Measurements from ENCODE around the gene SEMA4C. TPM values are rescaled to one million over a fixed set of nuclear protein-coding genes. Genes with fewer than 3 reads are reported as not detected.
A peak's percentile ranks its signal among the peaks of the same experiment; 100 is the strongest.

The SEMA4C gene
- total and polyA plus RNA-seq, 9 of the 15 experiments (the other 6 are each of a cell fraction or from before 2014, with no cell fraction given), result 0.32 to 59.7 (median 23.9) TPM

DNA sequence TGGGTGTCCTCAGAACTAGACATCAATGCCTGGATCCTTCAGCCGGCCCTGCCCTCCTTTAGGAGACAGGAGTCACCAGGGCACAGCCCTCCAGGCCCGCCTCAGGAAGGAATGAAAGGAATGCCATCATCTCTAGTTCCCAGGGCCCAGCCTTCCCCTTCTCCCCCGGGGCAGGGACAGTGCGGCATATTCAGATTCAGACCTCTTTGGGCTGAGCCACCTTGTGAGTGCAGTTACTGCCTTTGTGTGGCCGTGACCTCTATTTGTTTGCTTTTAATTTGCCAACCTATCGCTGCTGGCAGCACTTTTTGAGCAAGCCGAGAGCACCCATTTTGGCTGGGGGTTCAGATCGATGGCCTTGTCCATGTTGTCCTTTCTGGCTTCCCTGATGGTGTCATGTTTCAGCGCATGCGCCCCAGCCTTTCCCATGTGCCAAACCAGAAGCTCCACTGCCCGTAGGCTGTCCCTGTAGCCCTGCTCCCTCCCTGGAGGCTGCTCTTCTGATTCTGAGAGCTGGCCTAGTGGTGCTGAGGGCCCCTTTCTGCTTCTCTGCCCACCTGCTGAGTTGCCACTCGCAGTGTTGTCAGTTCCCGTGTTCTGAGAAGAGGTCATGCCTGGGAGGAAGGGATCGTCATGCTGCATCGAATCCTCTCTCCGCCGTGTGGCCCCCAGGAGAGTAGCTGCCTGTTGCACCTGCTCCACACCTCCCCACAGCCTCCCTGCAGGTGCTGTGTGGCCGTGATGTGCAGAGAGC is 36.9 kb downstream of the SEMA4C start:
- DNase-seq (ENCODE audit: extremely low read depth in 1 of 4, low spot score in 3 of 4) (no peak), FAIRE-seq (no peak), ATAC-seq (no peak)
- Histone ChIP-seq H3K9me1 (ENCODE audit: control insufficient read depth, insufficient read depth, low read length) (no peaks in the 10 kb centered on the region), H3K79me2 (ENCODE audit: control insufficient read depth, insufficient read depth, low read length) (no peaks in the 10 kb centered on the region), H2AFZ (ENCODE audit: low read depth, low read length) (no peak overlapping the region), H3K36me3 (ENCODE audit: control insufficient read depth, insufficient read depth, low read length) (peaks cover 74% of the 10 kb centered on the region), H3K4me1 (replicated peaks in 1 of 2; ENCODE audit: control insufficient read depth in 2 of 2, insufficient read depth in 2 of 2, low read length in 2 of 2) (peaks cover 14 to 16% of the 10 kb centered on the region in 2 experiments; a peak in 4 of 5 replicates), H3K27ac (ENCODE audit: extremely low read depth, low read depth, low read length) (no peak overlapping the region), H3K4me3 (no peak overlapping the region), H3K9ac (ENCODE audit: insufficient read depth in 1 of 2, low read depth in 2 of 2, low read length in 2 of 2) (peak overlapping the region in 1 of 2 experiments; percentile 79; a peak in 2 of 4 replicates), H3K4me2 (ENCODE audit: insufficient read depth, low read length) (no peak overlapping the region), H4K20me1 (replicated peaks; ENCODE audit: control insufficient read depth, insufficient read depth, low read length) (0 out of 2 replicates have a peak, but pooled peaks cover 7% of the 10 kb centered on the region), H3K9me3 (replicated peaks; ENCODE audit: control insufficient read depth, insufficient read depth, low read depth, low read length) (no peaks in the 10 kb centered on the region), H3K27me3 (ENCODE audit: control insufficient read depth in 2 of 2, insufficient read depth in 2 of 2, low read length in 2 of 2) (no peaks in the 10 kb centered on the region)
- no peak for TF ChIP-seq BCOR (IDR thresholded peaks at IDR 0.05)
- 0 out of 2 replicates have a peak, but pooled peaks have one; percentile 12 for TF ChIP-seq POLR2G (IDR thresholded peaks at IDR 0.05; ENCODE audit: low read depth, low read length)
- TF ChIP-seq RBM22 (IDR thresholded peaks at IDR 0.05; ENCODE audit: low read depth, low read length, poor library complexity, severe bottlenecking), result peak; percentile 2
- ChIA-PET POLR2A (interaction anchor here (0.6 to 2.1 kb wide), 7 partner anchors 9 to 205 kb away, joined by 3 to 9 read pairs (median 3); partner anchors contain the start of gene ANKRD23), CTCF (ENCODE audit: low intra/inter-chr PET ratio) (no interaction called here)
- intact Hi-C loops (cut with micrococcal nuclease), result no loop called here
- BruUV-seq (replicated peaks), result no TSS peak
- in situ Hi-C loops (cut with MboI), result no loop called here
- WGBS (ENCODE audit: insufficient coverage, low coverage, missing lambda C conversion rate), result 80% methylated on average over 17 of the region's 18 CpGs

- H3K4me1 ChIP-seq (replicated peaks in 1 of 2; ENCODE audit: control insufficient read depth in 2 of 2, insufficient read depth in 2 of 2, low read length in 2 of 2), result peaks cover 9 to 11% of the 10 kb centered on the region in 2 experiments; a peak in 3 of 5 replicates
- TF ChIP-seq CREM (IDR thresholded peaks at IDR 0.05; ENCODE audit: low read depth) (no peak), POLR2G (IDR thresholded peaks at IDR 0.05; ENCODE audit: low read depth, low read length) (peak; percentile 44; the same call in 1 of the 2 replicates), CAMTA2 (CRISPR knock-in tag; conservative IDR thresholded peaks at IDR 0.05) (no peak), RBFOX2 (IDR thresholded peaks at IDR 0.05; ENCODE audit: low read depth, low read length) (no peak), ETV1 (tag; conservative IDR thresholded peaks at IDR 0.05; ENCODE audit: low read depth) (no peak), RBM22 (IDR thresholded peaks at IDR 0.05; ENCODE audit: low read depth, low read length, poor library complexity, severe bottlenecking) (peak; percentile 22)
- TF ChIP-seq, protein P1, sequence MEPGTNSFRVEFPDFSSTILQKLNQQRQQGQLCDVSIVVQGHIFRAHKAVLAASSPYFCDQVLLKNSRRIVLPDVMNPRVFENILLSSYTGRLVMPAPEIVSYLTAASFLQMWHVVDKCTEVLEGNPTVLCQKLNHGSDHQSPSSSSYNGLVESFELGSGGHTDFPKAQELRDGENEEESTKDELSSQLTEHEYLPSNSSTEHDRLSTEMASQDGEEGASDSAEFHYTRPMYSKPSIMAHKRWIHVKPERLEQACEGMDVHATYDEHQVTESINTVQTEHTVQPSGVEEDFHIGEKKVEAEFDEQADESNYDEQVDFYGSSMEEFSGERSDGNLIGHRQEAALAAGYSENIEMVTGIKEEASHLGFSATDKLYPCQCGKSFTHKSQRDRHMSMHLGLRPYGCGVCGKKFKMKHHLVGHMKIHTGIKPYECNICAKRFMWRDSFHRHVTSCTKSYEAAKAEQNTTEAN (CRISPR knock-in tag; IDR thresholded peaks at IDR 0.05), result no peak
- TF ChIP-seq, protein P2, sequence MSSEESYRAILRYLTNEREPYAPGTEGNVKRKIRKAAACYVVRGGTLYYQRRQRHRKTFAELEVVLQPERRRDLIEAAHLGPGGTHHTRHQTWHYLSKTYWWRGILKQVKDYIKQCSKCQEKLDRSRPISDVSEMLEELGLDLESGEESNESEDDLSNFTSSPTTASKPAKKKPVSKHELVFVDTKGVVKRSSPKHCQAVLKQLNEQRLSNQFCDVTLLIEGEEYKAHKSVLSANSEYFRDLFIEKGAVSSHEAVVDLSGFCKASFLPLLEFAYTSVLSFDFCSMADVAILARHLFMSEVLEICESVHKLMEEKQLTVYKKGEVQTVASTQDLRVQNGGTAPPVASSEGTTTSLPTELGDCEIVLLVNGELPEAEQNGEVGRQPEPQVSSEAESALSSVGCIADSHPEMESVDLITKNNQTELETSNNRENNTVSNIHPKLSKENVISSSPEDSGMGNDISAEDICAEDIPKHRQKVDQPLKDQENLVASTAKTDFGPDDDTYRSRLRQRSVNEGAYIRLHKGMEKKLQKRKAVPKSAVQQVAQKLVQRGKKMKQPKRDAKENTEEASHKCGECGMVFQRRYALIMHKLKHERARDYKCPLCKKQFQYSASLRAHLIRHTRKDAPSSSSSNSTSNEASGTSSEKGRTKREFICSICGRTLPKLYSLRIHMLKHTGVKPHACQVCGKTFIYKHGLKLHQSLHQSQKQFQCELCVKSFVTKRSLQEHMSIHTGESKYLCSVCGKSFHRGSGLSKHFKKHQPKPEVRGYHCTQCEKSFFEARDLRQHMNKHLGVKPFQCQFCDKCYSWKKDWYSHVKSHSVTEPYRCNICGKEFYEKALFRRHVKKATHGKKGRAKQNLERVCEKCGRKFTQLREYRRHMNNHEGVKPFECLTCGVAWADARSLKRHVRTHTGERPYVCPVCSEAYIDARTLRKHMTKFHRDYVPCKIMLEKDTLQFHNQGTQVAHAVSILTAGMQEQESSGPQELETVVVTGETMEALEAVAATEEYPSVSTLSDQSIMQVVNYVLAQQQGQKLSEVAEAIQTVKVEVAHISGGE (CRISPR knock-in tag; IDR thresholded peaks at IDR 0.05), result no peak
Observed at GRCh38 chr2:96832408-96832753, 37.5 kb downstream of the SEMA4C start.

More at GRCh38 chr2:96832408-96832753, 37.5 kb downstream of the SEMA4C start:
- ChIA-PET POLR2A (interaction anchor here (0.6 to 1.3 kb wide), 6 partner anchors 8 to 205 kb away, joined by 3 to 4 read pairs (median 3); partner anchors contain the start of genes ANKRD23 and ANKRD39), CTCF (ENCODE audit: low intra/inter-chr PET ratio) (no interaction called here)
- intact Hi-C loops (cut with micrococcal nuclease), result no loop called here
- BruUV-seq (replicated peaks), result no TSS peak
- ATAC-seq, result no peak
- Histone ChIP-seq H3K9me3 (replicated peaks; ENCODE audit: control insufficient read depth, insufficient read depth, low read depth, low read length) (no peaks in the 10 kb centered on the region), H4K20me1 (replicated peaks; ENCODE audit: control insufficient read depth, insufficient read depth, low read length) (0 out of 2 replicates have a peak, but pooled peaks cover 7% of the 10 kb centered on the region), H3K27ac (ENCODE audit: extremely low read depth, low read depth, low read length) (no peak overlapping the region), H2AFZ (ENCODE audit: low read depth, low read length) (no peak overlapping the region), H3K9ac (ENCODE audit: insufficient read depth in 1 of 2, low read depth in 2 of 2, low read length in 2 of 2) (peak overlapping the region in 1 of 2 experiments; percentile 79; a peak in 2 of 4 replicates), H3K4me3 (no peak overlapping the region), H3K79me2 (ENCODE audit: control insufficient read depth, insufficient read depth, low read length) (no peaks in the 10 kb centered on the region), H3K27me3 (ENCODE audit: control insufficient read depth in 2 of 2, insufficient read depth in 2 of 2, low read length in 2 of 2) (no peaks in the 10 kb centered on the region), H3K4me2 (ENCODE audit: insufficient read depth, low read length) (no peak overlapping the region), H3K36me3 (ENCODE audit: control insufficient read depth, insufficient read depth, low read length) (peaks cover 75% of the 10 kb centered on the region), H3K9me1 (ENCODE audit: control insufficient read depth, insufficient read depth, low read length) (no peaks in the 10 kb centered on the region)
- in situ Hi-C loops (cut with MboI), result no loop called here
- no peak for DNase-seq (ENCODE audit: extremely low read depth in 1 of 4, low spot score in 3 of 4)
- 85% methylated on average over 10 of the region's 11 CpGs for WGBS (ENCODE audit: insufficient coverage, low coverage, missing lambda C conversion rate)
- FAIRE-seq, result no peak
